ENCODE data around the gene CACNA1H.

The CACNA1H gene

GRCh38 chr16:1159325-1159972 lies 6.5 kb downstream of the CACNA1H start:
- no peak for DNase-seq

GRCh38 chr16:1159973-1160772 lies 7.3 kb downstream of the CACNA1H start:
- no peak for DNase-seq

- no peak for DNase-seq
Measured at GRCh38 chr16:1160773-1161348, 8.0 kb downstream of the CACNA1H start.

- no peak for DNase-seq
Measured at GRCh38 chr16:1162701-1163566, 10.0 kb downstream of the CACNA1H start.

GRCh38 chr16:1163567-1164055 lies 10.7 kb downstream of the CACNA1H start:
- no peak for DNase-seq

- DNase-seq: no peak
Measured at GRCh38 chr16:1164382-1164781, 11.5 kb downstream of the CACNA1H start.

- no peak for DNase-seq
Measured at GRCh38 chr16:1164975-1165374, 12.1 kb downstream of the CACNA1H start.

- DNase-seq: no peak
Measured at GRCh38 chr16:1165511-1165910, 12.6 kb downstream of the CACNA1H start.

- DNase-seq: no peak
Measured at GRCh38 chr16:1167276-1168107, 14.6 kb downstream of the CACNA1H start.

GRCh38 chr16:1168837-1169236 lies 15.9 kb downstream of the CACNA1H start:
- DNase-seq: no peak

- DNase-seq: no peak
Measured at GRCh38 chr16:1169285-1170075, 16.6 kb downstream of the CACNA1H start.

- DNase-seq: no peak
Measured at GRCh38 chr16:1170076-1170418, 17.1 kb downstream of the CACNA1H start.

- no peak for DNase-seq
Measured at GRCh38 chr16:1171001-1171400, 18.1 kb downstream of the CACNA1H start.

- DNase-seq: no peak
Measured at GRCh38 chr16:1171854-1172428, 19.0 kb downstream of the CACNA1H start.

GRCh38 chr16:1172651-1173050 lies 19.7 kb downstream of the CACNA1H start:
- DNase-seq: no peak

- DNase-seq: no peak
Measured at GRCh38 chr16:1173788-1174451, 21.0 kb downstream of the CACNA1H start.

GRCh38 chr16:1174477-1175357 lies 21.8 kb downstream of the CACNA1H start:
- DNase-seq: no peak

- no peak for DNase-seq
Measured at GRCh38 chr16:1175566-1176279, 22.8 kb downstream of the CACNA1H start.
